RWPE1 (cell line): Measurements from ENCODE around the gene TRPC6.

Experiments used
- CTCF ChIA-PET: fragments of 350-600 bp; sonication (Branson Sonifier 250); formaldehyde crosslinking; extraction: SDS; loops from one replicate; lab custom pipeline; 2021; lab: Yijun Ruan, JAX
- POLR2A ChIA-PET: fragments of 400-600 bp; formaldehyde crosslinking; extraction: SDS; loops from one replicate; lab custom pipeline; 2020; ENCODE audit warnings: antibody characterized with exemption; ENCODE audit not compliant: low non-redundant PET; lab: Yijun Ruan, JAX
- DNase-seq: peaks from one replicate; pipeline ENCODE4 v3.0.0; 2012; ENCODE audit warnings: low spot score
- H3K27ac ChIP-seq: fragments of 450-650 bp; 2 replicates; pipeline ENCODE4 v1.5.1; 2017
- CTCF ChIP-seq: fragments of 450-650 bp; conservative IDR thresholded peaks from 2 replicates; pipeline ENCODE4 v1.5.1; 2017; ENCODE audit warnings: low read depth, mild to moderate bottlenecking

The TRPC6 gene

GRCh38 chr11:101583251-101584128, at the start of gene TRPC6:
Gene TRPC6 (minus strand): TSS chr11:101584007. CDS start chr11:101583503, 504 bp downstream.
- H3K27ac ChIP-seq = no peak within 1 kb of the TSS
- DNase-seq = peak; percentile 4
- ChIA-PET POLR2A (no interaction called here), CTCF (no interaction called here)
- no peak for TF ChIP-seq CTCF

DNA sequence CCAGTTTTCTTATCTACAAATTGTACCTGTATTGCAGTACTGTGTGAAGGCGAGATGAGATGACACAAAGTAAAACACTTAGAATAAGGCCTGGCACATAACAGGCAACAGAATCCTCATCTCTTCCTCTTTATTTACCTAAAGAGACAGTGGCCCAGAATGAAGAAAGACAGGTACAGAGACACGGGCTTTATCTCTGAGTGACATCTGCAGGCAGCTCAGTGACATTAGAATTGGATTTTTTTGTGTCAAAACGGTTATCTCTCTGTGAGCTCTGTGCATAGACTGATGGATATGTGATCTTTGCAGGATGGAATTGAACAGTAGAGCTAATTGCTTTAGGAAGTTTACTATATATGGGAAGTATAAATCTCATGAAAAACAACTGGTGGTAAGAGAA, 36.2 kb upstream of the TRPC6 start:
- H3K27ac ChIP-seq = no peak overlapping the region
- TF ChIP-seq CTCF = no peak
- DNase-seq = no peak
- ChIA-PET POLR2A (no interaction called here), CTCF (interaction anchor here (1.1 kb wide), 1 partner anchor 16 kb away, joined by 6 read pairs; no protein-coding TSS in a partner anchor)

DNA sequence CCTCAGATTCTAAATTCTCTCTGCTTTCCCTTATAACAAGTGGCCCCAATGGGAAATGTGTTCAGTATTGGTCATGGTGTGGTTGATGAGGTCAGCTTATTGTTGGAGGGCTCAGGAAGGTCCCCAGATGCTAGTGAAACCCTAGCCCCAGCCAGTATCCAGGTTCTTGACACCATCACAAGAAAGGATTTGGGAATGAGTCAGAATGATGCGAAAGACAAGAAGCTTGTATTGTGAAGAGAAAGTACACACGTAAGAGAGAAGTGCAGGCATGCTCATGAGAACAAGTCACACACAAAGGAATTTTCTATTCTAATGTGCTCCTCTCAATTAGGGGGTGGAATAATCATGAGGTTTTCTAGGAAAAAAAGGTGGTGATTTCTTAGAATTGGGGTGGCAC, 34.9 kb upstream of the TRPC6 start:
- DNase-seq = peak; percentile 60
- H3K27ac ChIP-seq = no peak overlapping the region
- POLR2A ChIA-PET = no interaction called here
- CTCF ChIA-PET = interaction anchor here (0.6 kb wide), 1 partner anchor 1179 kb away, joined by 3 read pairs; the partner anchor contains the start of gene MMP1
- no peak for TF ChIP-seq CTCF

- CTCF ChIA-PET = interaction anchor here (0.6 kb wide), 1 partner anchor 1180 kb away, joined by 3 read pairs; the partner anchor contains the start of gene MMP1
- DNase-seq = peak; percentile 64
- no peak for TF ChIP-seq CTCF
- POLR2A ChIA-PET = no interaction called here
- H3K27ac ChIP-seq = peak overlapping the region; percentile 69
These were observed 34.0 kb upstream of the TRPC6 start for GRCh38 chr11:101617735-101618332.

DNA sequence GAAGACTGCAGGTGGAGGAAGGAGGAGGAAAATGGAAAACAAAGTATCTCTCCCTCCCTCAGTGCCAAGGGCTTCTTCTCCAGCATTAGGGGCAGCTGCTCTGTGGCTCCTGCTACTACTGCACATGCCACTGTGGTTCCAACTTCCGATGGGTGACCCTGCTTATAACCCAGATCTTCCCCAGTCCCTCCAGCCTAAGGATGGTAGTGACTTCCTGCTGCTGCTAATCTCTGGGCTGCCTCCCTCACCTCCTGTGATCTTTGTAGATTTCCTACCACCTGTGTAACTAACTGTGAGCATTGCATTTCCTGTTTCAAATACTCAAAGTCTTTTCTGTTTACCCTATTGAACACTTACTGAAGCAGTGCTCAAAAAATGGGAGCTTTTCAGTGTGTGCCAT, 28.7 kb upstream of the TRPC6 start:
- POLR2A ChIA-PET = no interaction called here
- no peak for DNase-seq
- H3K27ac ChIP-seq = no peak overlapping the region
- CTCF ChIA-PET = interaction anchor here (0.7 kb wide), 1 partner anchor 222 kb away, joined by 3 read pairs; no protein-coding TSS in a partner anchor
- TF ChIP-seq CTCF = no peak

DNA sequence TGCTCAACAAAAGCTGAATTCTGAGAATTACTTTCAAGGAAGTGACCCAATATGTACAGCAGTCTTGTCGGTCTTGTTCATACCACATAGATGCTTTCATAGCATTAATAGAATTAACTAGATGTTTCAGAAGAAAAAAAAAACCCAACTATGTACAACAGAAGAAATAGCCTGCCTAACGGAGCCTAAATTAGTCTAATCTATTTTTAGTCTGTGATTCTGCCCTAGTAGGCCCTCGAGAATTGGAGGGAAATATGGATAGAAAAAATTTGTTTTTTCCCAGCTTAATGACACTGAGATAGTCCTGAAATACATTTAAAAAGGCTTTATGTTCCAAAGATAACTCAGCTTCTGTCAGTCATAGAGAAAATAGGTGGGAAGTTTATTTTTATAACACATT, 17.1 kb upstream of the TRPC6 start:
- no peak for TF ChIP-seq CTCF
- ChIA-PET CTCF (no interaction called here), POLR2A (no interaction called here)
- H3K27ac ChIP-seq = no peak overlapping the region
- no peak for DNase-seq
